DND-41 (cell line): ENCODE data around the gene SCAPER.

Experiments
- ATAC-seq: fragments of 200-7000 bp; cut with Tn5 transposase; 3 replicates; pipeline ENCODE4 v1.9.1; 2021; ENCODE audit warnings: low read depth; ENCODE audit not compliant: insufficient read depth
- DNase-seq: peaks from one replicate; pipeline ENCODE4 v3.0.0-alpha.2; 2020
- H2AFZ ChIP-seq: 2 replicates; pipeline ENCODE4 v1.6.0; 2012; ENCODE audit warnings: low read depth, low read length
- H3K27ac ChIP-seq: 2 replicates; pipeline ENCODE4 v1.5.1; 2012; ENCODE audit warnings: low read length, inconsistent platforms
- H3K27me3 ChIP-seq: fragments of 200-600 bp; sonication (generic); 2 replicates; pipeline ENCODE4 v1.6.0; 2012; ENCODE audit warnings: low read length, mild to moderate bottlenecking, inconsistent platforms; ENCODE audit not compliant: insufficient read depth, poor library complexity
- H3K36me3 ChIP-seq: 2 replicates; pipeline ENCODE4 v1.5.1; 2012; ENCODE audit warnings: low read length, inconsistent platforms; ENCODE audit not compliant: insufficient read depth
- H3K4me1 ChIP-seq: 2 replicates; pipeline ENCODE4 v1.5.1; 2012; ENCODE audit warnings: mild to moderate bottlenecking, low read length; ENCODE audit not compliant: insufficient read depth
- H3K4me2 ChIP-seq: 2 replicates; pipeline ENCODE4 v1.6.0; 2012; ENCODE audit warnings: mild to moderate bottlenecking, moderate library complexity, low read length, inconsistent platforms; ENCODE audit not compliant: insufficient read depth
- H3K4me3 ChIP-seq, 2 experiments: fragments of 200-600 bp in 1 of 2; shearing (Covaris generic) in 1 of 2; 2 replicates each; pipeline ENCODE4 v1.5.1; 2012 to 2016; ENCODE audit warnings: inconsistent platforms in 2 of 2, low read length in 2 of 2, mild to moderate bottlenecking in 2 of 2, low read depth in 1 of 2, moderate library complexity in 1 of 2
- H3K79me2 ChIP-seq: 2 replicates; pipeline ENCODE4 v1.6.0; 2012; ENCODE audit warnings: low read length, inconsistent platforms; ENCODE audit not compliant: insufficient read depth
- H3K9ac ChIP-seq: 2 replicates; pipeline ENCODE4 v1.6.0; 2012; ENCODE audit warnings: low read depth, mild to moderate bottlenecking, inconsistent platforms, low read length, moderate library complexity
- H3K9me3 ChIP-seq: 2 replicates; pipeline ENCODE4 v1.5.1; 2012; ENCODE audit warnings: low read length, moderate library complexity, mild to moderate bottlenecking, inconsistent platforms; ENCODE audit not compliant: insufficient read depth, severe bottlenecking
- H4K20me1 ChIP-seq: 2 replicates; pipeline ENCODE4 v1.6.0; 2012; ENCODE audit warnings: low read length; ENCODE audit not compliant: insufficient read depth
- CTCF ChIP-seq: IDR thresholded peaks from 2 replicates; pipeline ENCODE4 v1.5.1; 2012; ENCODE audit warnings: borderline replicate concordance, low read length, moderate library complexity, mild to moderate bottlenecking; ENCODE audit not compliant: poor library complexity, severe bottlenecking; ENCODE audit errors: extremely low read depth
- EZH2 ChIP-seq: IDR thresholded peaks from 3 replicates; pipeline ENCODE4 v1.6.1; 2012; ENCODE audit warnings: borderline replicate concordance, low read depth, mild to moderate bottlenecking, moderate library complexity, low read length, inconsistent platforms; ENCODE audit not compliant: severe bottlenecking

The SCAPER gene

GRCh38 chr15:76464247-76464646, 440.9 kb downstream of the SCAPER start:
- H3K4me1 ChIP-seq, result no peaks in the 10 kb centered on the region
- H3K4me2 ChIP-seq, result no peak overlapping the region
- no peak overlapping the region for H3K9ac ChIP-seq
- no peaks in the 10 kb centered on the region for H3K27me3 ChIP-seq
- no peaks in the 10 kb centered on the region for H3K9me3 ChIP-seq
- no peak for ATAC-seq
- no peak overlapping the region for H2AFZ ChIP-seq
- no peak for TF ChIP-seq EZH2
- TF ChIP-seq CTCF, result no peak
- H3K4me3 ChIP-seq, result no peak overlapping the region
- H4K20me1 ChIP-seq, result no peaks in the 10 kb centered on the region
- DNase-seq, result no peak
- no peaks in the 10 kb centered on the region for H3K79me2 ChIP-seq
- H3K27ac ChIP-seq, result no peak overlapping the region
- H3K36me3 ChIP-seq, result peaks cover 7% of the 10 kb centered on the region

GRCh38 chr15:76460871-76461270, 444.3 kb downstream of the SCAPER start:
- ATAC-seq, result no peak
- no peak overlapping the region for H3K27ac ChIP-seq
- H3K9me3 ChIP-seq, result no peaks in the 10 kb centered on the region
- no peaks in the 10 kb centered on the region for H3K4me1 ChIP-seq
- no peaks in the 10 kb centered on the region for H3K36me3 ChIP-seq
- no peak overlapping the region for H3K9ac ChIP-seq
- no peaks in the 10 kb centered on the region for H3K27me3 ChIP-seq
- H3K79me2 ChIP-seq, result no peaks in the 10 kb centered on the region
- DNase-seq, result no peak
- H4K20me1 ChIP-seq, result no peaks in the 10 kb centered on the region
- TF ChIP-seq EZH2 (no peak), CTCF (no peak)
- no peak overlapping the region for H3K4me3 ChIP-seq
- no peak overlapping the region for H2AFZ ChIP-seq
- no peak overlapping the region for H3K4me2 ChIP-seq

- DNase-seq (no peak), ATAC-seq (no peak)
- H3K4me2 ChIP-seq, result no peak overlapping the region
- TF ChIP-seq EZH2 (no peak), CTCF (no peak)
- no peak overlapping the region for H2AFZ ChIP-seq
- H3K9ac ChIP-seq, result no peak overlapping the region
- H3K27ac ChIP-seq, result no peak overlapping the region
- no peak overlapping the region for H3K4me3 ChIP-seq
- H3K4me1 ChIP-seq, result no peaks in the 10 kb centered on the region
- H3K27me3 ChIP-seq, result no peaks in the 10 kb centered on the region
- H3K36me3 ChIP-seq, result no peaks in the 10 kb centered on the region
- no peaks in the 10 kb centered on the region for H4K20me1 ChIP-seq
- H3K79me2 ChIP-seq, result no peaks in the 10 kb centered on the region
- no peaks in the 10 kb centered on the region for H3K9me3 ChIP-seq
Measured at GRCh38 chr15:76460347-76460746, 444.8 kb downstream of the SCAPER start.

GRCh38 chr15:76451540-76451939, 453.6 kb downstream of the SCAPER start:
- Histone ChIP-seq H3K36me3 (no peaks in the 10 kb centered on the region), H3K9ac (no peak overlapping the region), H3K4me2 (no peak overlapping the region), H4K20me1 (no peaks in the 10 kb centered on the region), H3K4me1 (no peaks in the 10 kb centered on the region), H3K79me2 (no peaks in the 10 kb centered on the region), H3K27me3 (no peaks in the 10 kb centered on the region), H3K9me3 (no peaks in the 10 kb centered on the region), H3K27ac (no peak overlapping the region), H3K4me3 (no peak overlapping the region), H2AFZ (no peak overlapping the region)
- TF ChIP-seq EZH2, result no peak
- no peak for TF ChIP-seq CTCF
- ATAC-seq (no peak), DNase-seq (no peak)
